GM21737 (cell line): Measurements from ENCODE around the gene INAVA.

Experiments
- ATAC-seq: cut with Tn5 transposase; IDR thresholded peaks from one replicate; pipeline ENCODE4 v1.9.1; 2021; ENCODE audit warnings: mild to moderate bottlenecking, moderate library complexity; ENCODE audit not compliant: unreplicated experiment

Gene INAVA

DNA sequence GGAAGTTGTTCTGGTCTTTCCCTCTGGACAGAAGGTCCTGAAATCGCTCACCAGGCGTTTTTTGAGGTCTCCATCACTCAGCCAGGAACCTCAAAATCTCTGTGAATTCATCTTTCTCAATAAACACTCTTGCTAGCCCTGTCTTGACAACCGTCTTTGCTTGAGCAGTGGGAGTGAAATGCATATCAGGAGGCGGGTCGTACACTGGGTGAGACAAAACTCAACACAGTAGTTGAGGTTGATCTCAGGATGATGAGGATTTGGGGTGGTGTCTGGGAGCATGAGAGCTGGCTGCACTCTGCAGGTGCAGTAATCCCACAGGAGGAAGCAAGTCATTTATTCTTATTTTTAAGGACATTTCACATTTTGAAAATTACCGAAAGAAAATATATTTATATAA is 20.0 kb upstream of the INAVA start:
- no peak for ATAC-seq

DNA sequence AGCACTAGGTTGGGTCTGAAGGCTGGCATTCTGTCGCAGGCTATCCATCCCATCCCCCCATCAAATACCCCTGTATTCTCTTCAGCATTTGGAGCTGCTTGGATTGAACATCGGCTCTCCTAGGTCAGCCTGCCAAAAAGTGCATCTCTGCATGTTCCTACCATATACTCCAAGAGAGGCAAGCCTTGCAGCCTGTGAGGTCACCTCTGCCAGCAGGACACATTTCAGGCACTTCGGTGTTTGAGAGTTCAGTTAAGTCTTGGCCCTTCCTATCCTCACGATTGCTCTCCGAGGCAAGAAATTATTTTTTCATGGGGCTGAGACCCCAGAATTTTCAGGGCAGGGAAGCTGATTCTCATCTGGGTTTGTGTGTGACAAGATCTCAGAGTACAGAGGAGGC is 19.3 kb upstream of the INAVA start:
- ATAC-seq: no peak

DNA sequence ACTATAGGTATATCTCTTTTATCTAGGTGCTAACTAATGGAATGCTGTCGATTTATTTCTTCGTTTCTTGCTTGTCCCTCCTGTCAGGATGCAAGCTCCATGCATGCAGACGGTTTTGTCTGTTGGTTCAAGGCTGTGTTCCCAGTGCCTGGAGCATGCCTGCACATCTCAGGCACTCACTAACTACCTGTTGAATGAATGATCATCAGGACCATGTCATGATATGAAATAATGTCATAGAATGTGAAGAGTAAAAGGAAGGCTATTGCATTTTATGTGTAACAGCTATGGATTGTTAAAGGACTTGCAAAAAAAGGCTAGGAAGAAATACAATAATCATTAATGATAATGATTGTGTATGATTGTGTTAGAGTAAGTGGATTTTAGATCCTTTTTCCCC is 17.7 kb upstream of the INAVA start:
- no peak for ATAC-seq

DNA sequence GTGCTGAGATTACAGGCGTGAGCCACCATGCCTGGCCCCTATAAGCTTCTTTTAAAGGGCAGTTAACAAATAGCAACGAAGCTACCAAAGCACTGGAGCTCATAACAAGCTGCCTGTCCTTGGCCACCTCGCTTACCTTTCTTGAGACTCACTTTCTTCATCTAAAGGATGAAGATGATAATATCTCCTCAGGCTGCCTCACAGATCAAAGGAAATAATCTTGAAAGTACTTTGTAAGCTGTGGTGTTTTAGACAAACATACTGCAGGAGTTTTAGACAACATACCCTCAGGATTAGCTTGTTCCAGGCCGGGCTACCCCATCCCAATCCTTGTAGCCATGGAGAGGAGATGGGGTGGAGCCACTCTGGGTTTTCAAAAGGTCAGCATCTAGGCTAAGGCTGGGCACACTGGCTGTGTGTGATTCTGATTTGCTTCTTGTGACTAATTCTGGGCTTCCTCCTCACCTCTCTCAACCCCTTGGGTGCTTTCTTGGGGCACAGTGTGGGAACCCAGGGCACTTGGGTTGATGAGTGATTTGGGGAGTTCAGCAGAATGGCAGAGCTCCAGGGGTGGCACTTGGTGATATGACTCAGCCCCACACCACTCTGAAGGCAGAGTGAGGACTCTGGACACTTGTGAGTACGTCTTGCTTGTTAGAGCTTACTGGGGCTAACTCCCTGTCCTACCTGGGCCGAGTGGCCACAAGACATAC is 16.7 kb upstream of the INAVA start:
- peak; percentile 76 for ATAC-seq

DNA sequence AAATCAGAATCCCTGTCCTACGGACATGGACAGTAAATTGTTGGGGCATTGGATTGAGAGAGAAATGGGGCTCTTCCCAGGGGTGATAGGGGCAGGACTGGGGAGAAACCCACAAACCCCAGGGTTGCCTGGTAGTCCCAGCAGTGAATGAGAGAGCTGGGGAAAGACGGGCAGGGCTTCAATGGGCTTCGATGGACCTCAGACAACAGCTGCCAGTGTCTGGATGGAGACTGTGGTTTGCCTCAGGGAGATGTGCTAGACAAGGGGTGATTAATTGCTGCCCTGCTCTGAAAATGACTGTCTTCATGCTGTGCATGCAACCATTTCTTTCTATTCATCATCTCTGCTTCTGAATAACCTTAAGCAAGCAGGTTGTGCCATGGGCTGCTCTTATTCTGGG is 14.5 kb upstream of the INAVA start:
- peak; percentile 53 for ATAC-seq

DNA sequence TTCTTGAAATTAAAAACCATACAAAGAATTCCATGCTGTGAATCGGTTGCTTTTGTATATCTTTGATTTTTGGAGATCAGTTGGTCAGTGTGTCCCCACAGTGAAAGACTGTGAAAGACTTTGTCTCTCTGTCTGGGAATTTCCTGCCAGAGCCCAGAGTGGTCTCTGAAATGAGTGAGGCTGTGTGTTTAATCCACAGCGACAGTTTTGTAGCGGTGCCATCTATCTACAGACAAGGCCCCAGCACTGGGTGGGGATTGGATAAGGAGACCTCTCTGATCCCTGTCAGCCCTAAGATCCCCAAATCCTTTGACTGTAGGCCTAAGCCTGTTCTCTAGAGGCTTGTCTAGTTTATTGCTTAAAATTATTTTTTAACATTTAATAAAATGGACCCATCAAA is 11.6 kb upstream of the INAVA start:
- ATAC-seq: no peak

DNA sequence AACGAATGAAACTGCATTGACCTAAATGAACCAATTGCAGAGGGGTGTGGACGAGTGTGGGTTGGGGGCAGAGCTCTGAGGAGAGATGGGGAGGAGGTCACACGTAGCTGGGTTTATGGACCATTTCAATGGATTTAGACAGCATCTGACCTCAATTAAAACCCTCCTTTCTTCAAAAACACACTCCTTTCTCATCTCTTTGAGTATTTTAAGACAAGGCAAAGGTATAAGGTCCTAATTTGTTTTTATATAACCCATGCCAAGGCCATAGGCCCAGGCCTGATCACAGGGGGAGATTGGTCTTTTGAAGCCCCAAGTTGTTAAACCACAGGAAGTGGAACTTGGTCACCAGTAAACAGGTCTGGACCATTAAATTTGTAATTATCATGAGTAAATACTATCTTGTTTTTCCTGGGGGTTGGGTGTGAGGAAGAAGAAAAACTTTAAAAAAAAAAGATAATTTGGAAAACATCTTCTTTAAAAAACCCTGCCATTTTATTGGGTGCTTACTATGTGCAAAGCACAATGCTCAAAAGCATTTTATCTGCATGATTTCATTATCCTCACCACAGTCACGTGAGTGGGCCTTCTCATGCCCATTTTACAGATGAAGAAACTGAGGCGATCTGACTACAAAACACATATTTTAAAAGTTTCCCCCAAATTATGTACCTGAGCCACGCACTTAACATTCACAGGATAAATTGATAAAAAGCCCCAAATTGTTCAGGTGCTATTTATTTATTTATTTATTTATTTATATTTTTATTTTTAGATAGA is 8.9 kb upstream of the INAVA start:
- no peak for ATAC-seq

DNA sequence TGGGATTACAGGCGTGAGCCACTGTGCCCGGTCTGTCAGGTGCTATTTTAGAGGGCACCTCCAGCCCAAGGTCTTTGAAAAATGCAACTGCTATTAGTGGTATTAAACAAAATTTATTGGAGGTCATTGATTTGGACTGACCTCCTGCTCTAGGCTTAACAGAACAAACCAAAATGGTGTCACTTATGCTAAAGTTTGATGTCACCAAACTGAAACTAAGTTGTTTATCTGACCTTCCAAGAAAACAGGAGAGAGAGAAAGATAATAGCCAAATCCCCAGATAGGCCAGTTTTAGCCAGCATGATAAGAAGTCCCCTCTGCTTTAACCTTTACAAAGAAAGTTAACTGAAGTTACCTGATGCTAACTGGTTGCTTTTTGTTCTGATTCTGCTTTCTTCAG is 8.1 kb upstream of the INAVA start:
- ATAC-seq: no peak

DNA sequence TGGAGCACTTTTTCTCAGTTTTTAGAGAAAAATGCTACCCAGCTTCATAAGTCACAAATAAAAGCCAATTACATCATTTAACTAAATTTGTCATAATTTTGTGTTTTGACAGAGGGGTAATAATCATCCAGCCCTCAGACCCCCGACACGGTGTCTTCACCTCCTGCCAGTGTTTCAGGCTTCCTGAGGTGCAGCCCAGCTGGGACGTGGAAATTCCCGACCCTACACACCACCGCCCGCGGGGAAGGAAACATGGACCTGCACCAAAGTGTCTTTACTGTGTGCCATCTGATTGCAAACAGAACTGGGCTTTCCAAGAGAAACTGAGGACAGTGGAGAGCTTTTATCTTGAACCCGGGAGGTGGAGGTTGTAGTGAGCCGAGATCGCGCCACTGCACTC is 7.7 kb upstream of the INAVA start:
- no peak for ATAC-seq

DNA sequence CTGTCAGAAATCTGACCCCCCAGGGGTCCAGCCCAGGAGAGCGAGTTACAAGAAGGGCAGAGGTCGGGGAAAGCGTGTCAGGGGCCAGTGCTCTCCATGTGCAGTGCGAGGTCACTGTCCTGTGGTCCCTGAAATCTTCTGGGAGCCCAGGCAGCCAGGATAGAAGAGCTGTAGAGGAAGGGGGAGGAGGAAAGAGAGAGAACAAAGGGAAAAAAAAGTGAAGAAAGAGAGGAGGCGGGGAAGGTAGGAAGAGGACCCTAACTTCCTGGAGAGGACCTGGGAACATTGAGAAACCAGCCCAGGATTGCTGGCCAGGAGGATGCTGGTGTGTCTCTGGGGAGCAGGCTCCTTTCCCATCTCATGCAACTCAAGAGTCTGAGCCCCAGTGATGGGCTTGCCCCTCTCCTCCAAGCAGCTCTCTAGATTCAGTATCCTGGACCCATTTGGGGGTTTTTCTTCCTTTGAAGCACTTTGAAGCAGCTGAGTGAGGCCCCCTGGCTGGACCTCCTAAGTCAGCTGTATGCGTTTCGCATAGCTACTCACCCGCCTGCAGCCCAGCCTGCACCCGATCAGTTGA is 6.8 kb upstream of the INAVA start:
- no peak for ATAC-seq

DNA sequence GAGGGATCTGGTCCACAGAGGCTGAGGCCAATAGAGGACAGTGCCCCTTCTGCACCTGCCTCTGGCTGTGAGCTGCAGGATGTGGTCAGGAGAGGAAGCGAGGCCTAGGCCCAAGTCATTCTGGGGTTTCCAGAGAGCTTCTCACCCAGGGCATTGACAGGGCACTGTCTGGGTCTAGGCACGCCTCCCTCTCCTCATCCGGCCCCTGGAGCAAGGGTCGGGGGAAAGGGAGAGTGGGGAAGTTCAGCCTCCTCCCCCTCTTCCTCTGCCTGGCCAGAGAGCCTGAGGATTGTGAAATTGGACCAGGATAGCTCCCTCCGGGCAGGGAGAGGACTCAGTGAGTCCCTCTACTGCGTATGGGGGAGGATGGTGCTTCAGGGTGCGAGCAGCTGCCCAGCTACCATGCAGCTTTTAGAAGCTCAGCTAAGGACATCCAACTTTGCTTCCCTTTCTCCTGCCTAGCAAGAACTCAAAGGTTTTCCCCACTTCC is 6.3 kb upstream of the INAVA start:
- ATAC-seq: peak; percentile 87

DNA sequence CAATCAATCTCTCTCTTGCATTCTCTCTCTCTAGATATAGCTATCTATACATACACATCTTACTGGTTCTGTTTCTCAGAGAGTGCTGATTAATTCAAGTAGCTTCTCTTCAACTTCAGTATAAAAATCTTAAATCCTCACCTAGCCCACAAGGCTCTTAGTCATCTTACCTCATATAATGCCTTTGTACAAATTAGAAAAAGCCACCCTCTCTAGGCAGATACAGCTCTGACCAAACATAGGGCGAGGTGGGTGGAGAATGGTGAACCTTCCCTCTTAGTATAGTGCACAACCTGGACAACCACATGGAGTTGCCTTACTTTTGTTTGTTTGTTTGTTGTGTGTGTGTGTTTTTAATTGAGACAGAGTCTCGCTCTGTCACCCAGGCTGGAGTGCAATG is 5.1 kb upstream of the INAVA start:
- no peak for ATAC-seq

DNA sequence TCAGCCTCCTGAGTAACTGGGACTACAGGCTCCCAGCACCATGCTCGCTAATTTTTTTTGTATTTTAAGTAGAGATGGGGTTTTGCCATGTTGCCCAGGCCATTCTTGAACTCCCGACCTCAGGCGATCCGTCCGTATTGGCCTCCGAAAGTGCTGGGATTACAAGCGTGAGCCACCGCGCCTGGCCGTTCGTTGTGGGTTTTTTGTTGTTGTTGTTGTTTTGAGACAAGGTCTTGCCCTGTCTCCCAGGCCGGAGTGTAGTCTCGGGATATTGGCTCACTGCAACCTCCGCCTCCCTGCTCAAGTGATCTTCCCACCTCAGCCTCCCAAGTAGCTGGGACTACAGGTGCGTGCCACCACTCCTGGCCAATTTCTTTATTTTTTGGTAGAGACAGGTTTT is 4.7 kb upstream of the INAVA start:
- ATAC-seq: no peak

DNA sequence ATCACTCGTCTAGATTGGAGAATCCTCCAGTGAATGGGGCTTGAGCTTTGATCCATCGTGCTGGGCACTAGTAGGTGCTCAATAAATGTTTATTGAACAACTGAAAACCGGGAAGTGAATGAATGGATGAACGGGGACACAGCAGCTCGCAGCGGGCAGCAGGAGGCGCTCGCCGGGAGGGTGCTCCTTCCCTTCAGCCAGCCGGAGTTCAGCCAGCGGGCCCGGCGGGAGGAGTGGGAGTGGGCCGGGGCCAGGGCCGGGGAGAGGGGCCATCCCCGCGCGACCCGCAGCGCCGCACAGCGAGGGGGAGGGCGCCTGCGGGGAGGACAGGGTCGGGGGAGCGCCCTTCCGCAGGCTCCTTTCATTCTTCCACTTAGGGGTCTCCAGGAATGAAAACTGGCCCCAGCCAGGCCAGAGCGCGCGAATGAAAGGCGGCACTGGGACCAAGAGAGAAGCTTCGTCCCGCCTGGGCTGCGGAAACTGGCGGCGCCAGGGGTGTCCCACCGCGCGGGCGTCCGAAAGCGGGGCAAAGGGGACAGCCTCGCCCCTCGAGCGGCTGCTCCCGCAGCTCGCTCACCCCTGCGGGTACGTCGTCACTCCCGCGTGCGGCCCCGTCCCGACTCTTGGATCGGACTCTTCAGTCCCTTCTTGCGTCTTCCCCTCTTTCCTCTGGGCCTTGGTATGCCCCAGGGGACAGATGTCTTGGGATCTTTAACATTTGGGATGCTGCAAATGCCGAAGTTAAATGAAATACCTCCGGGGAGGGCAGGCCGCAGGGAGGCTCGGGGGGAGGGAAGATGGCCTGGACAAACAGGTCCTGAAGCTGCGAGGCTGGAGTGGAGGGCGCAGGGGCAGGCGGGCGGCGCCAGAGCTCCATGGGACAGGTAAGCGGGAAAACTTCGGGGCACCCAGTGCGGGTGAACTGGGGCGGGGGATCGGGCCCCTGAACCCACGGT is 3.6 kb upstream of the INAVA start:
- ATAC-seq: no peak

DNA sequence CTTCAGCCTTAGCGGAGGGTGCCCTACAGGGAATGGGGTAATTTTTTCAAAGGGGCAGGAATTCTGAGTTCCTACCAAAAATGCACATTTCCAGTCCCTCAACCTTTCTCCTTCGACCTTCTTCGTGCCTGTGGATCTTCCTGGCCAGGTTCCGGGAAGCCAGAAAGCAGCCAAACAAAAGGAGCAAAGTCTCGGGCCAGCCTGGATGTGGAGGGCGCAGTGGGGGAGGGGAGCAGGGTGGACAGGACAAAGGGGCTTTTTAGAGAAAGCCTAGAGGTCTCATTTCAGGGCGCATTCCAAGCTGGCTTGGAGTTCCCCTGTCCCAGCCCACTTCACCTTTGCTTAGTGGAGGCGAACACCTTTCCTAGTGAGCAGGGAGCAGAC is 2.9 kb upstream of the INAVA start:
- ATAC-seq: no peak

DNA sequence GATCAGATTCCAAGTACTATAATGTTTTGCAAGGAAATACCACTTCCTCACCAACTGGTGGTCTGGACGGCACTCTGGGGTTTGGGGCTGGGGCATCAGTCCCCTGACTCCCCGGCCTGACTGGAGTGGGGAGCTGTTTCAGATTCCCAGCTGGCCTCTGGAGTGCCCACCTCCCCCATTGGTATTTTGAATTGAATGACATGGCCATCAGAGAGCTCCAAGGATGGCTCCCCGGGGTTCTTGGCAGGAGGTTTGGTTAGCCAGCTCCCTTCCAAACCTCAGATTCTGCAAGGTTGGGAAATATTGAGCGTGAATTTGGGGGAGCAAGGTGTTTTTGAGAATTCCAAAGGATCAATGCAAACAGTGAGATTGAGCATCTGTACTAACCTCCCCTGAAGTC is 2.2 kb upstream of the INAVA start:
- ATAC-seq: no peak

DNA sequence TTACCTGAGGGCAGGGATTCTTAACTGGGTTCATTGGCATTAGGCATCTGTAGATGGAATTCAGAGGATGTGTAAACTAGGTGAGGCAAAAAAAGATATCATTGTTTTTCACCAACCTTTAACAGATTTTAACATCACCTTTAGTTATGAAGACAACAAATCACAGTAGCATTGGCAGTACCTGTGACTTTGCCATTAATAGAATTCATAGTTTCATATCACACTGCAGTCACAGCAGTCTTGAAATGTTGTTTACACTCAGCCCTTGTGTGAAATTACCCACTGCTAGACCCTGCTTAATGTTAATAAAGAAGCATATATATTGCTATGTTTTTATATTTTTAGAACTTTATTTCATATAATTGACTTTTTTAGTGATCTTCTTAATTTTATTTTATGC is 1.7 kb upstream of the INAVA start:
- no peak for ATAC-seq

DNA sequence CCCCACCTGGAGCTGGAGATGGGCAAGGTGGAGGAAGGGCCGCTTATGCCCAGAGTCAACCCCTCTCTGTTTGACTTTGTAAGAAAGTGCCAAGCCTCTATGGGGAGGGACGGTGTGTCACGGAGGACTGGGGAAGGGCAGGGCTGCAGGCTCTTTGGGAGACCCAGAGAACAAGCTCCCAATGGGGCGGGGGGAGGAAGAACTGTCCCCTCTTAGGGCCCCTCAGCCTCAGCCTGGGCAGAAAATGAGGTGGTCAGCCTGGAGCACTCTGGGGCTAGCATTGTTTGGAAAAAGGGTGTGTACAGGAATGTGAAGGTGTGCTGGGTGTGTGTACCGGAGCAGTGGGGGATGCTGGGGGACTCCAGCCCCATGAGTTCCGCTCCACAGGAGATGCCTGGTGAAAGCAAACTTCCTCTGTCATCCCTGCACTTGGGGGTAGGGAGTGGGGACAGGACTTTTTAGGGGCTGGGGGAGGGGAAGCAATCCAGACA is 1.2 kb upstream of the INAVA start:
- no peak for ATAC-seq

DNA sequence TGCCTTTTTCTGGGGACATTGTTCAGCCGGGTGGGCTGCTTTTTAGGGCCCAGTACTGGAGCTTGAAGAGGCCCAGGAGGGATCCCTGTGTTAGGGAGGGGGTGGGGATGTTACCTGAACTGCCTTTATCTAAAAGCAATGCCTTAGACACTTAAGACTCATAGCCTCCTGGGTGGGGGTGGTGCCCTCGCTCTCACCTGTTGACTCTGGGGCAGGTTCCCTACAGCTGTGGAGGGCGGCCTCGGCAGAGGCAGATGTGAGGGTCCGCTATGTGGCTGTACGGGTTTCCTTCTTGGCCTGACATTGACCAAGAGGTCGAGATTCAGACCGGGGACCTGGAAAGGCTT is 716 bp downstream of the INAVA start:
- ATAC-seq: no peak

DNA sequence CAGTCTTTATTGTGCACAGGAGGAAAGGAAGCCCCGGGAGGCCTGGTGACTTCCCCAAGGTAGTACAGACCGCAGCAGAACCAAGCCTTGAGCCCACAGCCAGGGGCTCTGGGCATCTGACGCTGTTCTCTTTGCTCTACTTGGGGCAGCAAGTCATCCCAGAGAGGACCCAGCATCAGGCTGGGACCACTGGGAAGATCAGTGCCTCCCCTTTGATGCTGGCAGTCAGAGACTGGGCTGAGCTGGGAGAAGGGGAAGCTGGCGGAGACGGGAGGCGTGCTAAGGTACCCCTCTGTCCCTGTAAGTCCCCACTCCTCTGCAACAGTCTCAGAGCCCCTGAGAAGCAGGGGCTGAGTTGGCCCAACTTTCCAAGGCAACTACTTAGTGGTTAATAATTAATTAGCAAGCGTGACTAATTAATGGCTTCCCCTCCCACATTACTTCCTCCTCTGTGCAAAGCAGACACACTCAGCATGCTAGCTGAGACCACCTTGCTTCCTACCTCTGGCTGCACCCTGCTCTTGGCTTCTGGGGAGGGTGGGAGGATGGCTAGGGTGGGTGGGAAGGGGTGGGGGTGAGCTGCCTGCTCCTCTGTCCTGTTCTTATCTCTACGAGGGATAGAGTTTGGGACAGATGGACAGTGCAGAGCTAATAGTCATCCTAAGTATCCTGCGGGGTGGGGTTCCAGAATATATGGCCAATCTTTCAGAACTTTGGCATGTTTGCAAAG is 1.3 kb downstream of the INAVA start:
- peak; percentile 51 for ATAC-seq
